Activated naive CD8-positive, alpha-beta T cell treated with anti-CD3 and anti-CD28 coated beads, Interleukin-2, amount 10 ng/mL, durations not matched to agents 7 days and 5 days (primary cell): ENCODE data around the gene GLRX. TPM values are rescaled to one million over a fixed set of nuclear protein-coding genes. Genes with fewer than 3 reads are reported as not detected.
"Not testable (repeated sequence)": the region's sequence is repeated elsewhere in the genome, so short reads cannot be mapped to it uniquely, and the experiment has no call there.

Experiments
- ATAC-seq: fragments of 150-1000 bp; cut with Tn5 transposase; one replicate; pipeline ENCODE4 v1.10.0; 2021; ENCODE audit warnings: low read depth, moderate library complexity
- POLR2A ChIA-PET: fragments of 350-600 bp; sonication (Branson Sonifier 250); formaldehyde crosslinking; loops from one replicate; lab custom pipeline; 2021; ENCODE audit warnings: antibody characterized with exemption; lab: Charles Lee
- DNase-seq: peaks from one replicate; pipeline ENCODE4 v3.0.0; 2021
- H3K27ac Mint-ChIP-seq: one replicate; pipeline ENCODE4 v1.8.0; 2022; ENCODE audit warnings: mild to moderate bottlenecking, mixed read lengths
- H3K27me3 Mint-ChIP-seq: one replicate; pipeline ENCODE4 v1.8.0; 2022; ENCODE audit warnings: mild to moderate bottlenecking, moderate library complexity, mixed read lengths
- H3K36me3 Mint-ChIP-seq: one replicate; pipeline ENCODE4 v1.8.0; 2021; ENCODE audit warnings: mild to moderate bottlenecking, mixed read lengths
- H3K4me1 Mint-ChIP-seq: one replicate; pipeline ENCODE4 v1.8.0; 2021; ENCODE audit warnings: mixed read lengths
- H3K4me3 Mint-ChIP-seq: one replicate; pipeline ENCODE4 v1.8.0; 2022; ENCODE audit warnings: mild to moderate bottlenecking, moderate library complexity, mixed read lengths
- H3K9me3 Mint-ChIP-seq: one replicate; pipeline ENCODE4 v1.8.0; 2021; ENCODE audit warnings: mixed read lengths
- total RNA-seq, 2 experiments: library from RNA; stranded (reverse); gene quantifications; one replicate each; pipeline ENCODE4 v1.2.3, GENCODE V29; 2021

GLRX gene
- total RNA-seq, result 10 to 100 TPM; 70.6 to 72.9 TPM

GRCh38 chr5:95822542-95823181, at the start of gene GLRX:
GLRX (minus strand) TSS chr5:95822726; CDS start chr5:95822662, 64 bp downstream.
- DNase-seq (peak; percentile 63), ATAC-seq (peak; percentile 32)
- Mint-ChIP-seq H3K9me3 (no peaks in the 10 kb centered on the region), H3K4me1 (peaks cover 62% of the 10 kb centered on the region), H3K27me3 (no peaks in the 10 kb centered on the region), H3K36me3 (peaks cover 11% of the 10 kb centered on the region), H3K4me3 (peak within 1 kb of the TSS; percentile 98), H3K27ac (peak within 1 kb of the TSS; percentile 93)
- POLR2A ChIA-PET, result interaction anchor here (1.3 to 9.3 kb wide), 8 partner anchors 9 to 176 kb away, joined by 4 to 97 read pairs (median 9); partner anchors contain the start of gene RFESD

GRCh38 chr5:95871146-95871806, 48.8 kb upstream of the GLRX start:
- peaks cover 4% of the 10 kb centered on the region for H3K27me3 Mint-ChIP-seq
- POLR2A ChIA-PET, result interaction anchor here (0.6 to 0.7 kb wide), 2 partner anchors 749 to 892 kb away, joined by 3 read pairs; no protein-coding TSS in a partner anchor
- DNase-seq (no peak), ATAC-seq (no peak)
- H3K27ac Mint-ChIP-seq, result no peak overlapping the region
- H3K36me3 Mint-ChIP-seq, result peaks cover 4% of the 10 kb centered on the region
- peak overlapping the region; percentile 71 for H3K4me3 Mint-ChIP-seq
- peaks cover 26% of the 10 kb centered on the region for H3K4me1 Mint-ChIP-seq
- H3K9me3 Mint-ChIP-seq, result peaks cover 3% of the 10 kb centered on the region

- Mint-ChIP-seq H3K36me3 (peaks cover 4% of the 10 kb centered on the region), H3K27me3 (no peaks in the 10 kb centered on the region), H3K4me1 (peaks cover 26% of the 10 kb centered on the region), H3K4me3 (peak overlapping the region; percentile 71), H3K9me3 (peaks cover 3% of the 10 kb centered on the region), H3K27ac (peak overlapping the region; percentile 85)
- POLR2A ChIA-PET, result interaction anchor here (1.2 to 1.9 kb wide), 5 partner anchors 10 to 938 kb away, joined by 3 to 9 read pairs (median 4); partner anchors contain the start of genes ELL2 and ERAP1
- ATAC-seq, result peak; percentile 50
- no peak for DNase-seq
Observed at GRCh38 chr5:95870105-95870672, 47.7 kb upstream of the GLRX start.

GRCh38 chr5:95869173-95869855, 46.8 kb upstream of the GLRX start:
- DNase-seq (peak; percentile 78), ATAC-seq (peak; percentile 86)
- not testable (repeated sequence) for H3K9me3 Mint-ChIP-seq, H3K27me3 Mint-ChIP-seq, H3K36me3 Mint-ChIP-seq
- Mint-ChIP-seq H3K4me3 (peak overlapping the region; percentile 44), H3K27ac (peak overlapping the region; percentile 45), H3K4me1 (peaks cover 26% of the 10 kb centered on the region)
- POLR2A ChIA-PET, result interaction anchor here (0.7 to 1.9 kb wide), 10 partner anchors 9 to 1902 kb away, joined by 3 to 9 read pairs (median 4); partner anchors contain the start of genes ELL2 and ERAP1

- Mint-ChIP-seq H3K27ac (no peak overlapping the region), H3K36me3 (peaks cover 4% of the 10 kb centered on the region), H3K9me3 (peaks cover 3% of the 10 kb centered on the region), H3K4me1 (peaks cover 26% of the 10 kb centered on the region), H3K4me3 (no peak overlapping the region), H3K27me3 (no peaks in the 10 kb centered on the region)
- ATAC-seq, result no peak
- DNase-seq, result no peak
- POLR2A ChIA-PET, result no interaction called here
Observed at GRCh38 chr5:95868136-95868535, 45.6 kb upstream of the GLRX start.

GRCh38 chr5:95866435-95867040, 44.0 kb upstream of the GLRX start:
- Mint-ChIP-seq H3K27me3 (no peaks in the 10 kb centered on the region), H3K4me3 (no peak overlapping the region), H3K27ac (no peak overlapping the region), H3K4me1 (peaks cover 36% of the 10 kb centered on the region), H3K36me3 (peaks cover 4% of the 10 kb centered on the region), H3K9me3 (peaks cover 3% of the 10 kb centered on the region)
- POLR2A ChIA-PET, result no interaction called here
- no peak for ATAC-seq
- DNase-seq, result no peak

GRCh38 chr5:95864944-95865504, 42.5 kb upstream of the GLRX start:
- peaks cover 3% of the 10 kb centered on the region for H3K9me3 Mint-ChIP-seq
- peaks cover 32% of the 10 kb centered on the region for H3K4me1 Mint-ChIP-seq
- POLR2A ChIA-PET, result no interaction called here
- H3K36me3 Mint-ChIP-seq, result peaks cover 4% of the 10 kb centered on the region
- no peak overlapping the region for H3K27ac Mint-ChIP-seq
- no peak for ATAC-seq
- H3K27me3 Mint-ChIP-seq, result no peaks in the 10 kb centered on the region
- no peak overlapping the region for H3K4me3 Mint-ChIP-seq
- no peak for DNase-seq

GRCh38 chr5:95864456-95864855, 41.9 kb upstream of the GLRX start:
- POLR2A ChIA-PET, result no interaction called here
- H3K27me3 Mint-ChIP-seq, result no peaks in the 10 kb centered on the region
- no peak overlapping the region for H3K4me3 Mint-ChIP-seq
- ATAC-seq (no peak), DNase-seq (no peak)
- peaks cover 3% of the 10 kb centered on the region for H3K9me3 Mint-ChIP-seq
- H3K27ac Mint-ChIP-seq, result no peak overlapping the region
- peaks cover 28% of the 10 kb centered on the region for H3K4me1 Mint-ChIP-seq
- H3K36me3 Mint-ChIP-seq, result peaks cover 4% of the 10 kb centered on the region

- POLR2A ChIA-PET, result no interaction called here
- ATAC-seq (no peak), DNase-seq (no peak)
- Mint-ChIP-seq H3K36me3 (peaks cover 4% of the 10 kb centered on the region), H3K4me3 (no peak overlapping the region), H3K4me1 (peaks cover 26% of the 10 kb centered on the region), H3K27me3 (no peaks in the 10 kb centered on the region), H3K27ac (no peak overlapping the region), H3K9me3 (peaks cover 3% of the 10 kb centered on the region)
Observed at GRCh38 chr5:95863383-95863757, 40.8 kb upstream of the GLRX start.

GRCh38 chr5:95862671-95863382, 40.3 kb upstream of the GLRX start:
- Mint-ChIP-seq H3K27me3 (no peaks in the 10 kb centered on the region), H3K9me3 (peaks cover 1% of the 10 kb centered on the region), H3K36me3 (peaks cover 2% of the 10 kb centered on the region), H3K27ac (no peak overlapping the region), H3K4me1 (peaks cover 26% of the 10 kb centered on the region), H3K4me3 (no peak overlapping the region)
- DNase-seq (no peak), ATAC-seq (no peak)
- POLR2A ChIA-PET, result no interaction called here

GRCh38 chr5:95861864-95862561, 39.5 kb upstream of the GLRX start:
- POLR2A ChIA-PET, result interaction anchor here (0.6 kb wide), 1 partner anchor 27 kb away, joined by 4 read pairs; no protein-coding TSS in a partner anchor
- H3K27ac Mint-ChIP-seq, result no peak overlapping the region
- H3K4me1 Mint-ChIP-seq, result peaks cover 26% of the 10 kb centered on the region
- peaks cover 1% of the 10 kb centered on the region for H3K9me3 Mint-ChIP-seq
- H3K27me3 Mint-ChIP-seq, result peaks cover 2% of the 10 kb centered on the region
- H3K36me3 Mint-ChIP-seq, result peaks cover 2% of the 10 kb centered on the region
- DNase-seq (no peak), ATAC-seq (no peak)
- no peak overlapping the region for H3K4me3 Mint-ChIP-seq
